Measurements from ENCODE around the gene LCN10. TPM values are rescaled to one million over a fixed set of nuclear protein-coding genes. Genes with fewer than 3 reads are reported as not detected.
"Not testable (repeated sequence)": the region's sequence is repeated elsewhere in the genome, so short reads cannot be mapped to it uniquely, and the experiment has no call there.

Gene LCN10
- total RNA-seq, 4 donors from 2014 or later: 0.96 to 33.6 (median 3.3) TPM

DNA sequence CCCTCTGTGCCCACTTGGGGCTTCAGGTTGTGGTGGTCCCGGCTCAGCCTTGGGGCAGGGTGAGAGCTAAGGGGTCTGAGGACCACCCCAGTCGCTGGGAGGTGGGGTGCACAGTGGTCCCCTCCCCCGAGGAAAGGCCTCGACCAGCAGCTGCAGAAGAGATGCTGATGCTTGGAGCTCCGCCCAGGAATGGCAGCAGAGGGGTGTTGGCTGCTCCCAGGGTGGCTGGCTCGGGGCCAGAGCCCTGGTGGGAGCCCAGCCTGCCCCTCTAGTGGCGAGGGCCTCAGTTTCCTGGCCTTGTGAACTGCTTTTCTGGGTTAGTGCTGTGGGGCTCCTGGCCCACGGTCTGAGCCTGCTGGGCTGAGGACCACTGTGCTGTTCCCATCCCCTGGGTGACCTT is 29.2 kb downstream of the LCN10 start:
- in situ Hi-C loops (cut with MboI; ENCODE audit: low pct_ligation_motif_present in 1 of 4, low pct_unique_long_range_greater_than_20kb in 1 of 4, low sequenced_read_pairs in 3 of 4) (no loop called here), intact Hi-C loops (cut with DNase I; ENCODE audit: low total_unique reads) (no loop called here)
- TF ChIP-seq POLR2AphosphoS5 (IDR thresholded peaks at IDR 0.05): no peak
- TF ChIP-seq, protein P1, sequence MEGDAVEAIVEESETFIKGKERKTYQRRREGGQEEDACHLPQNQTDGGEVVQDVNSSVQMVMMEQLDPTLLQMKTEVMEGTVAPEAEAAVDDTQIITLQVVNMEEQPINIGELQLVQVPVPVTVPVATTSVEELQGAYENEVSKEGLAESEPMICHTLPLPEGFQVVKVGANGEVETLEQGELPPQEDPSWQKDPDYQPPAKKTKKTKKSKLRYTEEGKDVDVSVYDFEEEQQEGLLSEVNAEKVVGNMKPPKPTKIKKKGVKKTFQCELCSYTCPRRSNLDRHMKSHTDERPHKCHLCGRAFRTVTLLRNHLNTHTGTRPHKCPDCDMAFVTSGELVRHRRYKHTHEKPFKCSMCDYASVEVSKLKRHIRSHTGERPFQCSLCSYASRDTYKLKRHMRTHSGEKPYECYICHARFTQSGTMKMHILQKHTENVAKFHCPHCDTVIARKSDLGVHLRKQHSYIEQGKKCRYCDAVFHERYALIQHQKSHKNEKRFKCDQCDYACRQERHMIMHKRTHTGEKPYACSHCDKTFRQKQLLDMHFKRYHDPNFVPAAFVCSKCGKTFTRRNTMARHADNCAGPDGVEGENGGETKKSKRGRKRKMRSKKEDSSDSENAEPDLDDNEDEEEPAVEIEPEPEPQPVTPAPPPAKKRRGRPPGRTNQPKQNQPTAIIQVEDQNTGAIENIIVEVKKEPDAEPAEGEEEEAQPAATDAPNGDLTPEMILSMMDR (IDR thresholded peaks at IDR 0.05): no peak
- no peak for TF ChIP-seq POLR2A (IDR thresholded peaks at IDR 0.05)
- TF ChIP-seq EP300 (IDR thresholded peaks at IDR 0.05; ENCODE audit: low read depth): no peak
- Histone ChIP-seq H3K4me3 (peak overlapping the region in 1 of 4 donors; percentile 54), H3K27me3 (peaks cover 77% of the 10 kb centered on the region), H3K4me1 (peaks cover 9 to 15% (median 13%) of the 10 kb centered on the region in 4 donors), H3K27ac (peak overlapping the region in 3 of 4 donors; percentile 52 to 72 (median 57)), H3K9me3 (no peaks in the 10 kb centered on the region), H3K36me3 (no peaks in the 10 kb centered on the region)
- 50% methylated on average over 6 of the region's 8 CpGs; no CpG with 5 or more reads in 1 of the 2 donors for WGBS, 2 donors (ENCODE audit: low coverage in 1 of 2)
- no peak for DNase-seq

GRCh38 chr9:136712690-136713544 is 29.8 kb downstream of the LCN10 start:
- in situ Hi-C loops (cut with MboI; ENCODE audit: low pct_ligation_motif_present in 1 of 4, low pct_unique_long_range_greater_than_20kb in 1 of 4, low sequenced_read_pairs in 3 of 4): no loop called here
- peak overlapping the region; percentile 20 to 72 (median 54) for H3K27ac ChIP-seq

GRCh38 chr9:136711751-136712689 is 30.7 kb downstream of the LCN10 start, which contains the start of gene DIPK1B:
Gene DIPK1B, plus strand, starts transcription at chr9:136712572. Its CDS starts 94 bp downstream, at chr9:136712666.
- H3K27ac ChIP-seq: peak within 1 kb of the TSS; percentile 20 to 72 (median 54)
- no peak for DNase-seq
- in situ Hi-C loops (cut with MboI; ENCODE audit: low pct_ligation_motif_present in 1 of 4, low pct_unique_long_range_greater_than_20kb in 1 of 4, low sequenced_read_pairs in 3 of 4): no loop called here

More at GRCh38 chr9:136712690-136713544, 29.8 kb downstream of the LCN10 start:
- H3K36me3 ChIP-seq: no peaks in the 10 kb centered on the region
- DNase-seq: no peak
- intact Hi-C loops (cut with DNase I; ENCODE audit: low total_unique reads): no loop called here
- no peaks in the 10 kb centered on the region for H3K9me3 ChIP-seq
- TF ChIP-seq EP300 (IDR thresholded peaks at IDR 0.05; ENCODE audit: low read depth) (no peak), POLR2AphosphoS5 (IDR thresholded peaks at IDR 0.05) (no peak)
- TF ChIP-seq, protein P1 (IDR thresholded peaks at IDR 0.05): no peak
- H3K4me3 ChIP-seq: peak overlapping the region; percentile 30 to 54 (median 42)
- peaks cover 77% of the 10 kb centered on the region for H3K27me3 ChIP-seq
- peaks cover 9 to 15% (median 13%) of the 10 kb centered on the region in 4 donors for H3K4me1 ChIP-seq
- WGBS, 2 donors (ENCODE audit: low coverage in 1 of 2): 10 to 11% methylated on average over 17 to 33 of the region's 56 CpGs

GRCh38 chr9:136711219-136711648 is 31.5 kb downstream of the LCN10 start:
- 8 to 27% methylated on average over 2 to 4 of the region's 4 CpGs for WGBS, 2 donors (ENCODE audit: low coverage in 1 of 2)
- H3K4me1 ChIP-seq: peaks cover 9 to 15% (median 13%) of the 10 kb centered on the region in 4 donors
- in situ Hi-C loops (cut with MboI; ENCODE audit: low pct_ligation_motif_present in 1 of 4, low pct_unique_long_range_greater_than_20kb in 1 of 4, low sequenced_read_pairs in 3 of 4); intact Hi-C loops (cut with DNase I; ENCODE audit: low total_unique reads); DNase-seq; H3K36me3 ChIP-seq; H3K9me3 ChIP-seq; H3K4me3 ChIP-seq: not testable (repeated sequence)
- peaks cover 65% of the 10 kb centered on the region for H3K27me3 ChIP-seq
- H3K27ac ChIP-seq: peak overlapping the region in 1 of 4 donors; percentile 53

More at GRCh38 chr9:136711751-136712689, 30.7 kb downstream of the LCN10 start, which contains the start of gene DIPK1B:
- intact Hi-C loops (cut with DNase I; ENCODE audit: low total_unique reads): no loop called here
- Histone ChIP-seq H3K36me3 (no peaks in the 10 kb centered on the region), H3K27me3 (peaks cover 71% of the 10 kb centered on the region), H3K9me3 (no peaks in the 10 kb centered on the region), H3K4me1 (peaks cover 9 to 15% (median 13%) of the 10 kb centered on the region in 4 donors), H3K4me3 (peak within 1 kb of the TSS; percentile 30 to 54 (median 42))
- WGBS, 2 donors (ENCODE audit: low coverage in 1 of 2): 2% methylated on average over 15 of the region's 119 CpGs; no CpG with 5 or more reads in 1 of the 2 donors
- TF ChIP-seq POLR2AphosphoS5 (IDR thresholded peaks at IDR 0.05) (no peak), EP300 (IDR thresholded peaks at IDR 0.05; ENCODE audit: low read depth) (no peak), POLR2A (IDR thresholded peaks at IDR 0.05) (no peak)

Measured in transverse colon (tissue), 4 donors.